Keratinocyte (primary cell): ENCODE measurements around the gene DUSP16.

Source experiments
- CTCF ChIP-seq, 3 experiments: IDR thresholded peaks in 1 of 3; conservative IDR thresholded peaks in 1 of 3; optimal IDR thresholded peaks in 1 of 3; 2 replicates in 2 of 3; 3 replicates in 1 of 3; pipeline versions ENCODE3 to v1.5.1; 2011; ENCODE audit warnings: low read length in 3 of 3, mild to moderate bottlenecking in 3 of 3, moderate library complexity in 2 of 3, control low read depth in 1 of 3, inconsistent platforms in 1 of 3; ENCODE audit not compliant: insufficient read depth in 2 of 3; ENCODE audit errors: extremely low read depth in 1 of 3
- EZH2 ChIP-seq: IDR thresholded peaks from one replicate; pipeline ENCODE4 v1.6.1; 2012; ENCODE audit warnings: inconsistent platforms, mild to moderate bottlenecking, low read length, moderate library complexity

GRCh38 chr12:12562016-12562483 is 613 bp downstream of the DUSP16 start:
- TF ChIP-seq EZH2 (no peak), CTCF (optimal IDR thresholded peaks at IDR 0.05 in 1 of 3, IDR thresholded peaks at IDR 0.05 in 1 of 3, conservative IDR thresholded peaks at IDR 0.05 in 1 of 3; ENCODE audit: extremely low read depth in 1 of 3, insufficient read depth in 2 of 3, low read length in 3 of 3) (no peak)
